HG03354 (cell line): ENCODE results near the gene ABCB11.
"Not testable (repeated sequence)": the region's sequence is repeated elsewhere in the genome, so short reads cannot be mapped to it uniquely, and the experiment has no call there.

ENCODE experiments used
- ATAC-seq: cut with Tn5 transposase; IDR thresholded peaks from one replicate; pipeline ENCODE4 v1.9.1; 2021; ENCODE audit warnings: mild to moderate bottlenecking; ENCODE audit not compliant: unreplicated experiment, poor library complexity, severe bottlenecking

Gene ABCB11

DNA sequence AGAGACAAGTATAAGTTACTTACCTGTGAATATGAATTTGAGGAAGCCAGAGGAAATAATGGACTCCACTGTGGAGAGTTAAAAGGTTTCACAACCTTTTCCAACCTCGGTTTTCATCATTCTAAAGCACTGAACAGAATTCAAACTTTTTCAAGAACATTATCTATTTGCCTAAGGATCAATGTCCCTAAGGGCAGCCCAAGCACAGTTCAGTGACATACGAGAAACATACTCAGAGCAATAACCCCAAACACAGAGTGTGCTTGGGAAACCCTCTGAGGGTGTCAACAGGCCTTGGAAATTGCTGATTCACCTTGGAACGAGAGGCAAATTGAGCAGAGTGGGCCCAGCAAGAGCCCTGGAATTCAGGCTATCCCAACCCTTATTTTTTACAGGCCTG, at the start of gene ABCB11:
Gene ABCB11, minus strand, starts transcription at position 123 of the 400 bp plus-strand sequence. CDS start 13,199 bp downstream, outside the sequence.
- ATAC-seq = no peak

GRCh38 chr2:169080250-169081069, 49.3 kb upstream of the ABCB11 start:
- peak; percentile 96 for ATAC-seq

- no peak for ATAC-seq
Measured at GRCh38 chr2:169077674-169078240, 46.6 kb upstream of the ABCB11 start.

DNA sequence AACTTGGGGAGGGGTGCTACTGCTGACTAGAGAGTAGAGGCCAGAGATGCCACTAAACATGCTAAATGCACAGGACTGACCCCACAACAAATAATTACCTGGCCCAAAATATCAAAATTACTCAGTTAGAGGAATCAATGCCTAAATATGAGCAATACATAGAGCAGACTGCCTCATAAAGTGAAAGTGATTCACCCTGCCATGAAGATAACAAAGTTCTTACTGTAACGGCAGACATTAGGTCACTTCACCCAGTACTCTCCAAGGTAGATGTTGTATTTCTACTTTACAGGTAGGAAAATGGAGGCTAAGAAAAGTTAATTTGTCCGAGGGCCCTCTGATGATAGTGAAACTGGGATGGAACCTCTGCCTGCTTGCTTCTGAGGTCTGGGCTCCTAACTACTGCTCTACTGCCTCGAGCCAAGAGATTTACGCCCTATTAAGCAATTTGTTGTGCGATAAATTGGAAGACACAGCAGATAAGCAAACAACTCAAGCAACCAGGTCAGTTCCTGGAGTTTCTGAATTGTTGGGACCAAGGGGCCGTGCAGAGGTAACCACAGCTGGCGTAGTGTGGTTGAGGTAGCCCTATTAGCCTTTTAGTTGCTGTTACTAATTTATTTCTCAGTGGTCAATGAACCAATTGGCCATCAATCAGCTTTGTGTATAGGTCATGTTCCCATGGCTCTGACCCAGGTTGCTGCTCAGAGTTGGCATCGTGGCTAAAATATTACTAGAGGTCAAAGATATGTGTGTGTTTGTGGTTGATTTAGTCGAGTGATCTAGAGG, 43.0 kb upstream of the ABCB11 start:
- peak; percentile 56 for ATAC-seq

DNA sequence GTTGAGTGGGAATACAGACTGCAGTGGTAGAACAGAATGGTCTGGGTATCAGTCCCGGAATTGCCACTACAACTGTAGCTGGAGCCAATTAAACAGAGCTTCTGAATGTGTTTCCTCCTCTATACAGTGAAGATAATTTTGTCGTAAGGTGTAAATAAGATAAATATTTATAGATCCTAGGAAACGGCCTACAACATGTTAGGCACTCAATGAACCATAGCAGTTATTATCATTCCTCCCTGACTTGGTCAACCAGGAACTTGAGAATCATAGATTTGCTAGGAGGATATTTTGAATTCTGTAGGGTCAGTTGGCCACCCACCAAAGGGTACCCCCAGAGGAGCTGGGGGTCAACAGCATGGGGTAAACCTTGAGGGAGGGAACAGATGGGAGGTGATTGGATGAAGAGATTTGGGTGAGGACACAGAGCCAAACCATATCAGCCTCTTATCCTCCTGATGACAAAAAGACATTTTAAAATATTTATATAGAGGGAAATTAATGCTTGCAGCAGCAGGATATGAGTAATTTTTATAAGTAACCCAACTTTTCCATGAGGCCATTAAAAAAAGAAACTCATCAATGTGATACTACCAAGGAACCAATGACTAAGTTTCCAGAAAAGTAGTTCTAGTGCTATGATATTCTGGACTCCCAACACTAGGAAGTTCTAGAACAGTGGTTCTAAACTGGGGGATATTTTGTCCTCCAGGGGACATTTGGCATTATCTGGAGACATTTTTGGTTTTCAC, 42.3 kb upstream of the ABCB11 start:
- no peak for ATAC-seq

DNA sequence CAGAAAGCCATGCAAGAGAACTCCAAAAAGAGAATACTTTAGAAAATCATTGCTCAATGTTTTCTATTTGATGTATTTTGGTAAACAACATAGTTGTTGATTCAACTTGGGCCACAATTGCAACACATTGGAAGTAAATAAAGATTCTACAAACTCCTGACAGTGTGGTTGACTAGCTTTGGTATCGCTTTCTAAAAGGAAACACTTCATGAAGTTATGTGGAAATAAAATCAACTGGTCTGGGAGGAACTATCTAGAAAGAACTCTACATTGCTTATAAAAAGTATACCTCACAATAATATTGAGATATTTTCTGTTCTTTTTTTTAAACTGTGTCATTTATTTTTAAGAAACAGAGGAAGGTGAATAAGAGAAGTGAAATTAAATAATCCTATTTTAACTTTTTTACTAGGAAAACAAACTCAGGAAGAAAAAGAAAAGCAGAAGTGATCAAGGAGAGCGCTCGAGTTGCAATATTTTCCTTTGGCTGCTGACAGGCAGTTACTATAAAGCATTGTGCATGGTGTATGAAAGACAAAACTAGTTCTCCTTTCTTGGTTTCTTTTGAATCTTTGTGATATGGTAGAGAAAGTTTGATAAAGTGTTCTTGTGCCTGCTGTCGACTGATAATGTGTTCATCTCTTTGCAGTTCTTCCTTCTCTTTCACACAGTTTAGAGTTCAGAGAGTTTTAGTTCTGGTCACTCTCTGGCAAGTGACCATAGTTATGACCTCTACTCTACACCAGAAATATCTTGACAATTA, 41.2 kb upstream of the ABCB11 start:
- ATAC-seq = peak; percentile 52

GRCh38 chr2:169071455-169071854, 40.3 kb upstream of the ABCB11 start:
- no peak for ATAC-seq

DNA sequence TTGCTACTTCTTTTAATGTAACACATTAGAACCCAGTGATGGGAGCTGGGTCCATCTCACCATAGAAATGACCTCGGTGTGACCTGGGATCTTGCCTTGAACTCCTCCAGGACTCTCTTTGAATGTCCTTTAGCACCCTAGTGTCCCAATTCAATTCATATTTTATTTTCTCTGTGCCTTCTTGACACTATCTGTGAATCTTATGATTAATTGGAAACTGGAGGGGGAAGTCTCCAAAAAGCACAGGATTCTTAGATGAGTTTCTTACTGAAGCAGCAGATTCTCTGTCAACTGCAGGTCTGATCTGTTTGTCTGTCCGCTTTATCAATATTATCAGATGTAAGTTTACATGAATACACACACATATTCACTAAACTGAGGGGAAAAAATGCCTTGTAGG, 38.7 kb upstream of the ABCB11 start:
- no peak for ATAC-seq

GRCh38 chr2:169069341-169069740, 38.2 kb upstream of the ABCB11 start, which contains the start of gene DHRS9:
DHRS9 (plus strand) TSS chr2:169069563; CDS start chr2:169081582, 12,019 bp downstream.
- ATAC-seq = no peak

DNA sequence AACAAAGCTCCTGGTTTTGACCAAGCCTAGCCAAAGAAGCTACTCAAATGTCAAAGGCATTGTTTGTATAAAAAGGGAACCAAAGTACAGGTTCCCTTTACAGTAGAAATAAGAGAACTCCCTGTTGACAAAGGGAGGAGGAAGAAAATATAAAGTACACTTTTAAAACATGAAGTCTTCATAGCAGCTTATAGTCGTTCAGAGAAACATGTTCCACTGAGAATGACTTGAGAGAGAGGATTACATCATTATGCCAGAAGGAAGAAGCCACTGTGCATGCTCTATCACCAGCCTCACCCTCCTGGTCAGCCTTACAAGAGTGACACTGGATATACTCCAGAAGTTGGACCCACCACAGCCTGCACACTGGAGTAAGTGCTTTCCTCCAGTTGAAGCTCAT, 35.8 kb upstream of the ABCB11 start:
- no peak for ATAC-seq

GRCh38 chr2:169065864-169066517, 34.9 kb upstream of the ABCB11 start:
- ATAC-seq = no peak

- no peak for ATAC-seq
Measured at GRCh38 chr2:169065422-169065821, 34.3 kb upstream of the ABCB11 start.

DNA sequence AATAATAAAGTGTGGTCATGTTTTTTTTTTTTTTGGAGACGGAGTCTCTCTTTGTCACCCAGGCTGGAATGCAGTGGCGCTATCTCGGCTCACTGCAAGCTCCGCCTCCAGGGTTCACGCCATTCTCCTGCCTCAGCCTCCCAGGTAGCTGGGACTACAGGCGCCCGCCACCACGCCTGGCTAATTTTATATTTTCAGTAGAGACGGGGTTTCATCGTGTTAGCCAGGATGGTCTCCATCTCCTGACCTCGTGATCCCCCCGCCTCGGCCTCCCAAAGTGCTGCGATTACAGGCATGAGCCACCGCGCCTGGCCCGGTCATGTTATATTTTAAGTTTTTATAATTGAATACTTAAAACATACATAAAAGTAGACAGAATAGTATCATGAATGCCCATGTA, 33.1 kb upstream of the ABCB11 start:
- ATAC-seq = not testable (repeated sequence)

- not testable (repeated sequence) for ATAC-seq
Measured at GRCh38 chr2:169054575-169054974, 23.5 kb upstream of the ABCB11 start.

DNA sequence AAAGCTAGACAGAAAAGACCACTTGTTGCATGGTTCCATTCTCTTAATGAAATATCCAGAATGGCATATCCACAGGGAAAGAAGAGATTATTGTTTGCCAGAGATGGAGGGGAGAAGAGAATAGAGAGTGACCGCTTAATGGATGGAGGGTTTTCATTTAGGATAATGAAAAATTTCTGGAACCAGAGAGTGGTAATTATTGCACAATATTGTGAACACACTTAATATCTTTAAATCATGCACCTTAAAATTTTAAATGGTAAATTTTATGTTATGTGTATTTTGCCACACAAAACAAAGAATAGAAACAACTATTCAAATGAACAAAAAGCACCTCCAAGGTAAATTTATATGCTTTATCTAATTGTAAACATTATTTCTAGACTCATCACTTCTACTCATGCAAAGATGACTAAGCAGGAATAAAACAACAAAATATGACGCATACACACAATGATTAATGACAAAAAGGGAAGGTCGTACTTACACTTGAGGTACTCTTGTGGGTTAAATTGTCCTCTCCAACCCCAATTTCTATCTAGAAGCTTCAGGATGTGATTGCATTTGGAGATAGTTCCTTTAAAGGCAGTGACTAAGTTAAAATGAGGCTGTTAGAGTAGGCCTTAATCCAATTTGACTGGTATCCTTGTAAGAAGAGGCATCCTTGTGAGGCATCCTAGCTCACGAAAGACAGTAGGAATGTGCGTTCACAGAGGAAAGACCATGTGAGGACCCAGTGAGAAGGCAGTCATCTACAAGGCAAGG, 19.5 kb upstream of the ABCB11 start:
- no peak for ATAC-seq

- no peak for ATAC-seq
Measured at GRCh38 chr2:169049142-169049541, 18.0 kb upstream of the ABCB11 start.

- no peak for ATAC-seq
Measured at GRCh38 chr2:169047256-169048250, 16.4 kb upstream of the ABCB11 start.
